ENCODE results near the gene PARVG.

DNA sequence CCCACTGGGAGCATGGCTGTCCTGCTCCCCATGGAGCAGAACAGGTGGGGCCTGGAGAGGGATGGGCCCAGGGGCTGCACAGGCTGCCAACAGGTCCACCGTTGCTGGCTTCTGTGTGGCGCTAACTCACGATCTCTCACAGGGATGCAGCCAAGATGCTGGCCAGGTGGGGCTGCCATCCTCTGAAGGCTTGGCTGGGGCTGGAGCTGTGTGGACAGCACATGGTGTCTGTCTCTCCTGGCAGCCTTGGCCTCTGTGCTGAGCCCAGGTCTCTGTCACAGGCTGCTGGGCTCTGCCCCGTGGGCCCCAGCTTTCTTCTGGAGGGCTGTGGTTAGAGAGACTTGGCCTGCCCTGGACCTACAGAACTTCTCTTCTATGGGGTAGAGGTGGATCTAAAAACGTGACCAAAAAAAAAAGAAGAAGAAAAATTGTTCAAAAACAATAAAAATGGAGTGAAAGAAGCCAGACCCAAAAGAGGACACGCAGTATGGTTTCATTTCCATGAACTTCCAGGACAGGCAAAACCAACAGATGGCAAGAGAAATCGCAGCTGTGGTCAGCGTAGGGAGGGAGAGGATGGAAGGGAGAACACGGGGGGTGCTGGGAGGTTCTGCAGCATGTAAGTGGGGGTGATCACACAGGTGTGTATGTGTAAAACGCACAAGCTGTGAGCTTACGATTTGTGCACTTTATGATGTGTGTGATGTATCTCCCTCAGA lies 12.2 kb downstream of the PARVG start:
- TF ChIP-seq POLR2A (IDR thresholded peaks at IDR 0.05; ENCODE audit: low read length) (no peak), GATA1 (IDR thresholded peaks at IDR 0.05; ENCODE audit: low read depth, low read length) (no peak)

Data from erythroblast (primary cell).